ENCODE measurements around the gene CBX3. TPM values are rescaled to one million over a fixed set of nuclear protein-coding genes. Genes with fewer than 3 reads are reported as not detected.
"Not testable (repeated sequence)": the region's sequence is repeated elsewhere in the genome, so short reads cannot be mapped to it uniquely, and the experiment has no call there.

The CBX3 gene
- total RNA-seq, 6 experiments from 2014 or later = 115 to 150 (median 140) TPM

DNA sequence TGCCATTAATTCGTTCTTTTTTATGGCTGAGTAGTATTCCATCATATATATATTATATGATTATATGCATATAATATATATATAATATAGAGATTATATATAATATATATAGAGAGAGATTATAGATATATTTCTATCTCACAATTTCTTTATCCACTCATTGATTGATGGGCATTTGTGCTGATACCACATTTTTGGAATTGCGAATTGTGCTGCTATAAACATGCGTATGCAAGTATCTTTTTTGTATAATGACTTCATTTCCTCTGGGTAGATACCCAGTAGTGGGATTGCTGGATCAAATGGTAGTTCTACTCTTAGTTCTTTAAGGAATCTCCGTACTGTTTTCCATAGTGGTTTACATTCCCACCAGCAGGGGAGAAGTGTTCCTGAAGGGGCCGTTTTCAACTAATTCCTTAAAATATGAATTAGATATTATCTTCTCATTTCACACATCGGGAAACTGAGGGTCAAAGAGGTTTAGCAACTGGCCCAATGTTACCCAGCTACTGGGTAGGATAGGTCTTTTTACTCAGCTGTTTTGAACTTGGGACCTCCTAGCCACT is 33.0 kb upstream of the CBX3 start:
- Mint-ChIP-seq H3K27me3 (ENCODE audit: insufficient read depth) (no peaks in the 10 kb centered on the region; the same call in 1 of the 2 replicates), H3K4me1 (ENCODE audit: low read depth) (no peaks in the 10 kb centered on the region), H3K36me3 (ENCODE audit: low read depth) (no peaks in the 10 kb centered on the region), H3K4me3 (no peak overlapping the region), H3K9me3 (no peaks in the 10 kb centered on the region), H3K27ac (no peak overlapping the region)
- DNase-seq = no peak
- TF ChIP-seq, protein P1, sequence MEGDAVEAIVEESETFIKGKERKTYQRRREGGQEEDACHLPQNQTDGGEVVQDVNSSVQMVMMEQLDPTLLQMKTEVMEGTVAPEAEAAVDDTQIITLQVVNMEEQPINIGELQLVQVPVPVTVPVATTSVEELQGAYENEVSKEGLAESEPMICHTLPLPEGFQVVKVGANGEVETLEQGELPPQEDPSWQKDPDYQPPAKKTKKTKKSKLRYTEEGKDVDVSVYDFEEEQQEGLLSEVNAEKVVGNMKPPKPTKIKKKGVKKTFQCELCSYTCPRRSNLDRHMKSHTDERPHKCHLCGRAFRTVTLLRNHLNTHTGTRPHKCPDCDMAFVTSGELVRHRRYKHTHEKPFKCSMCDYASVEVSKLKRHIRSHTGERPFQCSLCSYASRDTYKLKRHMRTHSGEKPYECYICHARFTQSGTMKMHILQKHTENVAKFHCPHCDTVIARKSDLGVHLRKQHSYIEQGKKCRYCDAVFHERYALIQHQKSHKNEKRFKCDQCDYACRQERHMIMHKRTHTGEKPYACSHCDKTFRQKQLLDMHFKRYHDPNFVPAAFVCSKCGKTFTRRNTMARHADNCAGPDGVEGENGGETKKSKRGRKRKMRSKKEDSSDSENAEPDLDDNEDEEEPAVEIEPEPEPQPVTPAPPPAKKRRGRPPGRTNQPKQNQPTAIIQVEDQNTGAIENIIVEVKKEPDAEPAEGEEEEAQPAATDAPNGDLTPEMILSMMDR (IDR thresholded peaks at IDR 0.05) = peak; percentile 58

- H3K27me3 Mint-ChIP-seq (ENCODE audit: insufficient read depth) = no peaks in the 10 kb centered on the region
- DNase-seq = no peak
- TF ChIP-seq, protein P1 (IDR thresholded peaks at IDR 0.05) = no peak
- no peak overlapping the region for H3K27ac Mint-ChIP-seq
- H3K4me3 Mint-ChIP-seq = no peak overlapping the region
- no peaks in the 10 kb centered on the region for H3K4me1 Mint-ChIP-seq (ENCODE audit: low read depth)
- no peaks in the 10 kb centered on the region for H3K36me3 Mint-ChIP-seq (ENCODE audit: low read depth)
- H3K9me3 Mint-ChIP-seq = no peaks in the 10 kb centered on the region
These were observed 32.3 kb upstream of the CBX3 start for GRCh38 chr7:26169271-26169670.

GRCh38 chr7:26170663-26171062 is 30.9 kb upstream of the CBX3 start:
- Mint-ChIP-seq H3K9me3 (no peaks in the 10 kb centered on the region), H3K4me1 (ENCODE audit: low read depth) (no peaks in the 10 kb centered on the region)

DNA sequence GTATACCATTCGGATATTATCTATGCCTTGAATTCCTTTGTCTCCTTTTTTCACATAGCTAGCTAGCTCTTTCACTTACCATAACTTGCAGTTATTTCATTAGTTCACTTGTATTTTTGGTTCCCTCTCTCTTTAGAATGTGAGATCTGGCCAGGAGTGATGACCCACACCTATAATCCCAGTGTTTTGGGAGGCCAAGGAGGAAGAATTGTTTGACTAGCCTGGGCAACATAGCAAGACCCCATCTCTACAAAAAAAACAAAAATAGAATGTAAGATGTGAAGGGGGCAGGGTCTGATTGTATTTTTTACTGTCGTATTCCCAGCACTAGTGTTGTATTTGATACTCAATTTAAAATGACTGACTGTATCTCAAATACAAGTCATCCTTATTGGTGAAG is 29.9 kb upstream of the CBX3 start:
- no peaks in the 10 kb centered on the region for H3K27me3 Mint-ChIP-seq (ENCODE audit: insufficient read depth)
- no peak for DNase-seq
- no peak overlapping the region for H3K4me3 Mint-ChIP-seq
- H3K4me1 Mint-ChIP-seq (ENCODE audit: low read depth) = no peaks in the 10 kb centered on the region
- no peak overlapping the region for H3K27ac Mint-ChIP-seq
- no peaks in the 10 kb centered on the region for H3K9me3 Mint-ChIP-seq
- TF ChIP-seq, protein P1 (IDR thresholded peaks at IDR 0.05) = no peak
- H3K36me3 Mint-ChIP-seq (ENCODE audit: low read depth) = no peaks in the 10 kb centered on the region

More at GRCh38 chr7:26170663-26171062, 30.9 kb upstream of the CBX3 start:
- no peak overlapping the region for H3K4me3 Mint-ChIP-seq
- TF ChIP-seq, protein P1 (IDR thresholded peaks at IDR 0.05) = no peak
- no peaks in the 10 kb centered on the region for H3K36me3 Mint-ChIP-seq (ENCODE audit: low read depth)
- no peak for DNase-seq
- H3K27ac Mint-ChIP-seq = no peak overlapping the region
- no peaks in the 10 kb centered on the region for H3K27me3 Mint-ChIP-seq (ENCODE audit: insufficient read depth)

GRCh38 chr7:26172048-26172447 is 29.5 kb upstream of the CBX3 start:
- no peaks in the 10 kb centered on the region for H3K4me1 Mint-ChIP-seq (ENCODE audit: low read depth)
- no peak overlapping the region for H3K4me3 Mint-ChIP-seq
- no peak overlapping the region for H3K27ac Mint-ChIP-seq
- TF ChIP-seq, protein P1 (IDR thresholded peaks at IDR 0.05) = no peak
- H3K36me3 Mint-ChIP-seq (ENCODE audit: low read depth) = no peaks in the 10 kb centered on the region
- H3K9me3 Mint-ChIP-seq = no peaks in the 10 kb centered on the region
- DNase-seq = no peak
- no peaks in the 10 kb centered on the region for H3K27me3 Mint-ChIP-seq (ENCODE audit: insufficient read depth)

DNA sequence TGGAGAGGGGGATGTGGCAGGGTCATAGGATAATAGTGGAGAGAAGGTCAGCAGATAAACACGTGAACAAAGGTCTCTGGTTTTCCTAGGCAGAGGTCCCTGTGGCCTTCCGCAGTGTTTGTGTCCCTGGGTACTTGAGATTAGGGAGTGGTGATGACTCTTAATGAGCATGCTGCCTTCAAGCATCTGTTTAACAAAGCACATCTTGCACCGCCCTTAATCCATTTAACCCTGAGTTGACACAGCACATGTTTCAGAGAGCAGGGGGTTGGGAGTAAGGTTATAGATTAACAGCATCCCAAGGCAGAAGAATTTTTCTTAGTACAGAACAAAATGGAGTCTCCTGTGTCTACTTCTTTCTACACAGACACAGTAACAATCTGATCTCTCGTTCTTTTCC is 25.6 kb upstream of the CBX3 start:
- H3K27me3 Mint-ChIP-seq (ENCODE audit: insufficient read depth); H3K36me3 Mint-ChIP-seq (ENCODE audit: low read depth); DNase-seq; H3K27ac Mint-ChIP-seq; H3K4me1 Mint-ChIP-seq (ENCODE audit: low read depth); H3K9me3 Mint-ChIP-seq; H3K4me3 Mint-ChIP-seq: not testable (repeated sequence)

GRCh38 chr7:26176696-26177095 is 24.8 kb upstream of the CBX3 start:
- H3K4me1 Mint-ChIP-seq (ENCODE audit: low read depth); H3K27ac Mint-ChIP-seq; H3K4me3 Mint-ChIP-seq; H3K9me3 Mint-ChIP-seq; H3K27me3 Mint-ChIP-seq (ENCODE audit: insufficient read depth); DNase-seq; H3K36me3 Mint-ChIP-seq (ENCODE audit: low read depth): not testable (repeated sequence)

GRCh38 chr7:26177269-26177668 is 24.3 kb upstream of the CBX3 start:
- H3K9me3 Mint-ChIP-seq; DNase-seq; H3K27ac Mint-ChIP-seq; H3K27me3 Mint-ChIP-seq (ENCODE audit: insufficient read depth); H3K4me3 Mint-ChIP-seq; H3K36me3 Mint-ChIP-seq (ENCODE audit: low read depth): not testable (repeated sequence)
- H3K4me1 Mint-ChIP-seq (ENCODE audit: low read depth) = peaks cover 10% of the 10 kb centered on the region
